Heart left ventricle (tissue), 16 donors: ENCODE results near the gene GBP5. TPM values are rescaled to one million over a fixed set of nuclear protein-coding genes. Genes with fewer than 3 reads are reported as not detected.

ENCODE experiments used
- ATAC-seq, 4 donors: fragments of 200-7000 bp; cut with Tn5 transposase; one replicate each; pipeline ENCODE4 v1.9.1; 2020 to 2022; ENCODE audit warnings: moderate library complexity in 4 of 4, mild to moderate bottlenecking in 3 of 4, moderate number of reproducible peaks in 1 of 4
- DNase-seq, 5 donors: peaks; one replicate each; pipeline ENCODE4 v3.0.0-alpha.2; 2020
- H3K27ac ChIP-seq, 12 donors: fragments of 200-600 bp; sonication (generic) in 4 of 12; one replicate each; pipeline versions ENCODE4 v1.5.0 to v1.8.0; 2016 to 2022; ENCODE audit warnings: mild to moderate bottlenecking in 2 of 12
- H3K27me3 ChIP-seq, 9 donors: fragments of 200-600 bp; sonication (generic) in 2 of 9; one replicate each; pipeline versions ENCODE4 v1.5.1 to v1.8.0; 2016 to 2022; ENCODE audit warnings: mild to moderate bottlenecking in 3 of 9
- H3K36me3 ChIP-seq, 9 donors: fragments of 200-600 bp; sonication (generic) in 2 of 9; one replicate each; pipeline versions ENCODE4 v1.5.0 to v1.8.0; 2018 to 2022; ENCODE audit warnings: mild to moderate bottlenecking in 2 of 9
- H3K4me1 ChIP-seq, 12 donors: fragments of 200-600 bp; sonication (generic) in 4 of 12; one replicate each; pipeline versions ENCODE4 v1.5.0 to v1.8.0; 2016 to 2022; ENCODE audit warnings: mild to moderate bottlenecking in 3 of 12
- H3K4me3 ChIP-seq, 12 donors: fragments of 200-600 bp; sonication (generic) in 4 of 12; one replicate each; pipeline versions ENCODE4 v1.5.0 to v1.8.0; 2017 to 2022; ENCODE audit warnings: mild to moderate bottlenecking in 9 of 12, moderate library complexity in 4 of 12
- H3K9me3 ChIP-seq, 12 donors: fragments of 200-600 bp; sonication (generic) in 4 of 12; one replicate each; pipeline versions ENCODE4 v1.5.0 to v1.8.0; 2016 to 2022; ENCODE audit warnings: mild to moderate bottlenecking in 1 of 12
- POLR2A ChIP-seq, 2 donors: fragments of 450-650 bp; IDR thresholded peaks; one replicate each; pipeline ENCODE4 v1.6.1; 2017; ENCODE audit warnings: antibody characterized with exemption in 2 of 2, mild to moderate bottlenecking in 2 of 2, moderate library complexity in 2 of 2
- WGBS, 4 donors: extraction: QIAGEN DNeasy Blood & Tissue Kit in 2 of 4; methylation state at CpG; one replicate each; pipeline versions ENCODE4 v1.1.5 to v1.1.7; 2013 to 2018; 5-methylcytosine and 5-hydroxymethylcytosine counted together
- intact Hi-C, 10 donors: fragments of 100-400 bp; cut with DNase I; formaldehyde crosslinking; loops; one replicate each; pipeline versions ENCODE4 v1.11.1 to v1.14.2; 2022
- polyA plus RNA-seq, 2 donors: library from polyadenylated mRNA; stranded (reverse); fragments of 200-250 nt; gene quantifications; one replicate each; pipeline ENCODE4 v1.2.3, GENCODE V29; 2013
- total RNA-seq, 9 donors: library from RNA; depleted of rRNA in 2 of 9; stranded (reverse); fragments of >200 nt in 2 of 9; fragmentation: NEBNext Ultra II Directional in 3 of 9; extraction: Animal tissue kit (Norgen Biotek cat#: 25700) in 3 of 9; gene quantifications; one replicate each; pipeline versions ENCODE4 v1.1.0 to v1.2.4, GENCODE V29; 2016 to 2023
- TF ChIP-seq, protein P1 (sequence below), 12 donors: fragments of 200-600 bp; sonication (generic) in 4 of 12; IDR thresholded peaks; one replicate each; pipeline versions ENCODE4 v1.5.0 to v1.8.0; 2018 to 2022; ENCODE audit warnings: antibody characterized with exemption in 12 of 12, mild to moderate bottlenecking in 5 of 12
- donor health status: ischemic (EF 13 %, LVEDD 7.1; RV severe dilation, severe dysfunction).
- donor health status: healthy with polysubstance abuse.
- donor health status: DM: no; HTN: yes; CAD: no.
- donor health status: DM: no; HTN: no; CAD: no.
- donor health status: ischemic (EF 25% LVEDD 6.9; RV normal size, moderate dysfunction).
- donor health status: ischemic (EF 25% LVEDD 5.7; RV mildly dilated, moderate dysfunction).
- donor health status: healthy.
- donor health status: DM: yes; HTN: yes; CAD: no.
- donor health status: ischemic (EF 35%, LVEDD 5.7; RV mildly dilated, moderate dysfunction).
- donor health status: nonischemic (EF 11% LVEDD 7.7; RV severe dilation, severe dysfunction).
- donor health status: DM: yes; HTN: yes; CAD: no.
- donor health status: PGD.
- donor health status: ischemic (EF 29% LVEDD 5.4; RV normal size, mild dysfunction).
- donor health status: nonischemic (EF 23%, LVEDD 6.1; RV moderate dilation, normal function).

The GBP5 gene
- total and polyA plus RNA-seq, 11 donors: 0.07 to 71.2 (median 0.67) TPM

DNA sequence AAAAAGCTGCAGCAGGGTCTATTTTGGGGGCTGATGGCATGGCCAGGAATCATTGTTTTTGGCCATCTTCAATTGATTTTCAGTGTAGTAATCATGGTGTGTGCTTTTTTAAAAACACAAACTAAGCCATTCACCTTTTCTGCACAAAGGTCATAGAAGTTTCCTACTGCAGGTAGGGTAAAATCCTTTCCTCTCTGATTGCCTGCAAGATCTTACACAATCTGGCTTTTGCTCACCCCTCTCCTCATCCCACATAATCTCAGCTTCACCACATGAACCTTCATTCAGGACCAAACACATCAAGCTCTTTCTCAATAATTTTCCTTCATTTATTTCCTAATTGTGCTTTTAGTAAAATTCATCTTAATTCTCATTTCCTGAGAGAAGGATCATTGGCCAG is 38.3 kb upstream of the GBP5 start:
- peaks cover 0 to 38% (median 26%) of the 10 kb centered on the region in 12 donors for H3K4me1 ChIP-seq
- no peak for DNase-seq
- H3K4me3 ChIP-seq: peak overlapping the region in 4 of 12 donors; percentile 4 to 28 (median 9)
- ATAC-seq: no peak
- peak overlapping the region; percentile 43 to 91 (median 72) for H3K27ac ChIP-seq
- peaks cover 0 to 21% (median 2%) of the 10 kb centered on the region in 12 donors for H3K9me3 ChIP-seq
- no peaks in the 10 kb centered on the region for H3K27me3 ChIP-seq
- intact Hi-C loops: loop anchor here in 2 of 10 donors (5.0 kb wide), 1 partner anchor 114 kb away; the partner anchor contains the start of gene GBP4 (in 2 of the 2)
- TF ChIP-seq, protein P1, sequence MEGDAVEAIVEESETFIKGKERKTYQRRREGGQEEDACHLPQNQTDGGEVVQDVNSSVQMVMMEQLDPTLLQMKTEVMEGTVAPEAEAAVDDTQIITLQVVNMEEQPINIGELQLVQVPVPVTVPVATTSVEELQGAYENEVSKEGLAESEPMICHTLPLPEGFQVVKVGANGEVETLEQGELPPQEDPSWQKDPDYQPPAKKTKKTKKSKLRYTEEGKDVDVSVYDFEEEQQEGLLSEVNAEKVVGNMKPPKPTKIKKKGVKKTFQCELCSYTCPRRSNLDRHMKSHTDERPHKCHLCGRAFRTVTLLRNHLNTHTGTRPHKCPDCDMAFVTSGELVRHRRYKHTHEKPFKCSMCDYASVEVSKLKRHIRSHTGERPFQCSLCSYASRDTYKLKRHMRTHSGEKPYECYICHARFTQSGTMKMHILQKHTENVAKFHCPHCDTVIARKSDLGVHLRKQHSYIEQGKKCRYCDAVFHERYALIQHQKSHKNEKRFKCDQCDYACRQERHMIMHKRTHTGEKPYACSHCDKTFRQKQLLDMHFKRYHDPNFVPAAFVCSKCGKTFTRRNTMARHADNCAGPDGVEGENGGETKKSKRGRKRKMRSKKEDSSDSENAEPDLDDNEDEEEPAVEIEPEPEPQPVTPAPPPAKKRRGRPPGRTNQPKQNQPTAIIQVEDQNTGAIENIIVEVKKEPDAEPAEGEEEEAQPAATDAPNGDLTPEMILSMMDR (IDR thresholded peaks at IDR 0.05): no peak
- no peak for TF ChIP-seq POLR2A (IDR thresholded peaks at IDR 0.05)
- H3K36me3 ChIP-seq: no peaks in the 10 kb centered on the region

DNA sequence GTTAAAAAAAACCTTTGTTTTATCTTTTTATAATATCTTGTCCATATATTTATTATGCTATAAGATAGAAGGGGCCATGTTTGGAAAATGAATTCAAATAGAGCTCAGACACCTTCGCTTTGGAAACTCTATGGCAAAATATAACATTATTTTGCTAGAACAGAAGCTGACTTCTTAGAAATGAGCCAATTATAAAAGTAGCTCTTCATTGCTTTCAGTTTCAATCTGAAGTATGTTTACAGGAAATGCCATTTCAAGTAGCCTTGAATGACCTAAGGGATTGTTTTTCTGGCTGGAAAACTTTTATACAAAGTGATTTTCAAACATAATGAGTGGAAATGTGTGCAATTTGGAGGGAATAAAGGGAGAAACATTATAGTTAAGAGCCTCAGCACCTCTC is 37.8 kb upstream of the GBP5 start:
- peak; percentile 31 to 80 (median 56) for ATAC-seq
- intact Hi-C loops: loop anchor here in 2 of 10 donors (5.0 kb wide), 1 partner anchor 113 kb away; the partner anchor contains the start of gene GBP4 (in 2 of the 2)
- H3K27ac ChIP-seq: peak overlapping the region; percentile 43 to 91 (median 72)

DNA sequence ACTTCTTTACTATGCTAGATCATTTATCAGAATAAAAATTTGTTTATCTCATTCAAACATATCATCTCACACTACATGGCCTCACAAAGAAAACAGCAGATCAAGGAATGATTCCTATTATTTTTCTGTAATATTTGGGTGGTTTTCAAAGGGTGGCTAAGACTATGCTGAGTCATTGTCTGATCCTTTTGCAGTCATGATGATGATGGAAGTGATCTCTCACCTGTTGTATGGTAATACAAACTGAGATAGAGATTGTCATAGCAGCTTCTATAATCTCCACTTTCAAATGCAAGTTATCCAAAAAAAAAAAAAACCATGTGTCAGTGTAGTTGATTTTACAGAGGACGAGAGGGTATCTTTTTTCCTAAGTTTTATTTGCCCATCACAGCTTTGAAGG is 37.2 kb upstream of the GBP5 start:
- no peak for DNase-seq
- Histone ChIP-seq H3K4me3 (no peak overlapping the region), H3K9me3 (peaks cover 0 to 9% (median 0%) of the 10 kb centered on the region in 12 donors), H3K4me1 (peaks cover 0 to 38% (median 26%) of the 10 kb centered on the region in 12 donors), H3K27ac (peak overlapping the region; percentile 43 to 91 (median 72)), H3K27me3 (no peaks in the 10 kb centered on the region), H3K36me3 (no peaks in the 10 kb centered on the region)
- no peak for TF ChIP-seq POLR2A (IDR thresholded peaks at IDR 0.05)
- TF ChIP-seq, protein P1 (IDR thresholded peaks at IDR 0.05): no peak
- WGBS, 4 donors: 39 to 67% (median 57%) methylated on average over 1 of the region's 1 CpG
- no peak for ATAC-seq
- intact Hi-C loops: loop anchor here in 2 of 10 donors (5.0 kb wide), 1 partner anchor 113 kb away; the partner anchor contains the start of gene GBP4 (in 2 of the 2)

More for the DNA sequence above, 37.8 kb upstream of the GBP5 start:
- Histone ChIP-seq H3K4me3 (peak overlapping the region in 5 of 12 donors; percentile 4 to 28 (median 11)), H3K27me3 (no peaks in the 10 kb centered on the region), H3K9me3 (peaks cover 0 to 16% (median 0%) of the 10 kb centered on the region in 12 donors), H3K36me3 (no peaks in the 10 kb centered on the region), H3K4me1 (peaks cover 0 to 38% (median 26%) of the 10 kb centered on the region in 12 donors)
- TF ChIP-seq POLR2A (IDR thresholded peaks at IDR 0.05): no peak
- TF ChIP-seq, protein P1 (IDR thresholded peaks at IDR 0.05): no peak
- DNase-seq: no peak
- whole genome bisulfite sequencing, 4 donors: 28 to 40% (median 33%) methylated on average over 1 of the region's 1 CpG

DNA sequence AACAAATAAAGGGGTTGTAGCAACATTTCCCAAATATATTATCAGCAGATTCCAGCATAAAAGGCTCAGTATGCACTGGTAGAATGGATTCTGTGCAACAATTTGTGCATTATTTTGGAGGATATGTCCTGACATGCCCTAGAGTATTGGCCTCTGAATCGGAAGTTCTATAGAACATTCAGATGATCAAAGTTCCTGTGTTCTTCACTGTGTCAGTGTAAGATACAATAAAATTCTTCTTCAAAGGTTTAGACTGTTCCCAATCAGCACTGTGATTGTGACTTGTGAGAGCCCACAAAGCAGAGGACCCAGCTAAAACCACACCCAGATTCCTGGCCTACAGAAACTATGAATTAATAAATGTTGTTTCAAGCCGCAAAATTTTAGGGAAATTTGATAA is 33.6 kb upstream of the GBP5 start:
- TF ChIP-seq, protein P1 (IDR thresholded peaks at IDR 0.05): no peak

More for the DNA sequence above, 33.6 kb upstream of the GBP5 start:
- ATAC-seq: no peak
- Histone ChIP-seq H3K27me3 (no peaks in the 10 kb centered on the region), H3K4me3 (no peak overlapping the region), H3K27ac (no peak overlapping the region), H3K36me3 (no peaks in the 10 kb centered on the region), H3K9me3 (peaks cover 0 to 7% (median 0%) of the 10 kb centered on the region in 12 donors), H3K4me1 (peaks cover 0 to 19% (median 16%) of the 10 kb centered on the region in 12 donors)
- 42 to 80% (median 73%) methylated on average over 2 of the region's 2 CpGs for WGBS, 4 donors
- intact Hi-C loops: no loop called here
- DNase-seq: no peak
